Activated CD4-positive, alpha-beta T cell treated with anti-CD3 and anti-CD28 coated beads, Interleukin-2, amount 10 ng/mL, durations not matched to agents 7 days and 5 days (primary cell): Measurements from ENCODE around the gene MRTO4. TPM values are rescaled to one million over a fixed set of nuclear protein-coding genes. Genes with fewer than 3 reads are reported as not detected.

ENCODE experiments used
- CTCF ChIA-PET: fragments of 350-600 bp; sonication (Branson Sonifier 250); formaldehyde crosslinking; loops from one replicate; lab custom pipeline; 2021; ENCODE audit warnings: antibody characterized with exemption; lab: Charles Lee
- POLR2A ChIA-PET: fragments of 350-600 bp; sonication (Branson Sonifier 250); formaldehyde crosslinking; loops from one replicate; lab custom pipeline; 2021; ENCODE audit warnings: antibody characterized with exemption; lab: Charles Lee
- DNase-seq: peaks from one replicate; pipeline ENCODE4 v3.0.0-alpha.2; 2020
- H3K27ac Mint-ChIP-seq: one replicate; pipeline ENCODE4 v1.8.0; 2021; ENCODE audit warnings: mild to moderate bottlenecking, moderate library complexity, mixed read lengths
- H3K27me3 Mint-ChIP-seq: one replicate; pipeline ENCODE4 v1.8.0; 2021; ENCODE audit warnings: mixed read lengths
- H3K36me3 Mint-ChIP-seq: one replicate; pipeline ENCODE4 v1.8.0; 2021; ENCODE audit warnings: low read depth, mixed read lengths
- H3K4me1 Mint-ChIP-seq: one replicate; pipeline ENCODE4 v1.8.0; 2021; ENCODE audit warnings: mixed read lengths
- H3K4me3 Mint-ChIP-seq: one replicate; pipeline ENCODE4 v1.8.0; 2021; ENCODE audit warnings: mild to moderate bottlenecking, moderate library complexity, mixed read lengths
- H3K9me3 Mint-ChIP-seq: one replicate; pipeline ENCODE4 v1.8.0; 2021; ENCODE audit warnings: mixed read lengths
- total RNA-seq, 2 experiments: library from RNA; stranded (reverse); gene quantifications; one replicate each; pipeline ENCODE4 v1.2.3, GENCODE V29; 2021

MRTO4 gene
- total RNA-seq, 2 experiments from 2014 or later: 27.2 to 32.5 TPM

DNA sequence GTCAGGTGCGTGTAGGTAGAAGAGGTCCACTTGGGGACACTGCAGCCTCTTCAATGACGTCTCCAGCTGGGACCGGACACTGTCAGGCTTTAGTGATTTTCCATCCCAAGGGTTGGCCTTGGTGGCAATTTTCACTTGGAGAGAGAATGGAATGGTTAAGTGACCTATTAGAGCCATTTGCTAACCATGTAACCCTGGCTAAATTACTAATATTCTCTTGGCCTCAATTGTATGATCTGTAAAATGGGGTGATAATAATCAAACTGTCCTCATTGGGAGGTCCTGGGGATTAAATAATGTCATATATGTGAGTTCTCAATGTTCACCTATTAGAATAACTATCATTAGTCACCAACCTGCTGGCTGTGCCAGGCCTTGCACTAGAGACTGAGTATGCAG is 56.9 kb downstream of the MRTO4 start:
- Mint-ChIP-seq H3K27ac (no peak overlapping the region), H3K4me3 (no peak overlapping the region), H3K4me1 (peaks cover 23% of the 10 kb centered on the region), H3K9me3 (no peaks in the 10 kb centered on the region), H3K27me3 (no peaks in the 10 kb centered on the region), H3K36me3 (peaks cover 15% of the 10 kb centered on the region)
- ChIA-PET POLR2A (no interaction called here), CTCF (interaction anchor here (0.5 kb wide), 1 partner anchor 35 kb away, joined by 4 read pairs; no protein-coding TSS in a partner anchor)
- no peak for DNase-seq

DNA sequence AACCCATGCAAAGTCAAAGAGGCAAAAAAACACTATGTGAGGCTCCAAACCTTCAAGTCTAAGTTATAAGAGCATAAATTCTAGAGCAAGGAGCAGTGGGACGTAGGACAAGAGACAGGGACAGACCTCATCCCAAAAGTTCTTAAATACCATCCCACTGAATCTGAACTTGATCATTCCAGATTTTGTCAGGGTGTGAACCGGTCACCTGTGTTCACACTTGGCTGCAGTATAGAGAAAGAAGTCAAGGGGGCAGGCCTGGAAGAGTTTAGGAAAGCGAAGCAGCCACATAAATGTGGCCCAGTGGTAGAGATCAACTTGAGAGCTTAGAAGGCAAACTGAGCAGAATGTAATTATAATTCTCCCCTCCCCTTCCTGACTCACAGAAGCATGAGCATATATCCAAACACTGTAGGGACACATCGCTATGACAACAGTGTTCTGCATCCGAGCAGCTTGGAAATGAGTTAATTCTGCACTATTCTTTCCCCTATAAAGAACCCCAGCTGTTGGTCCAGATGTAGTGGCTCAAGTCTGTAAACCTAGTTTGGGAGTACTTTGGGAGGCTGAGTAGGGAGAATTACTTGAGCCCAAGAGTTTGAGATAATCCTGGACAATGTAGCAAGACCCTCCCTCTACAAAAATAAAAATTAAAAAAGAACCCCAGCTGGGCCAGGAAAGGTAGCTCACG is 57.7 kb downstream of the MRTO4 start:
- POLR2A ChIA-PET: no interaction called here
- Mint-ChIP-seq H3K4me1 (peaks cover 29% of the 10 kb centered on the region), H3K9me3 (no peaks in the 10 kb centered on the region), H3K27me3 (no peaks in the 10 kb centered on the region), H3K36me3 (peaks cover 11% of the 10 kb centered on the region), H3K27ac (no peak overlapping the region), H3K4me3 (no peak overlapping the region)
- CTCF ChIA-PET: interaction anchor here (1.1 to 1.2 kb wide), 2 partner anchors 13 to 353 kb away, joined by 3 to 4 read pairs; no protein-coding TSS in a partner anchor
- DNase-seq: no peak

Other genes with a start within 250 kb of the MRTO4 start
- gene UBR4, start 41.5 kb upstream of the MRTO4 start, total RNA-seq: 100 to 1,000 TPM; 116 to 125 TPM
- 10 to 100 TPM; 36.4 to 37.0 TPM for gene EMC1, start 281 bp upstream of the MRTO4 start, total RNA-seq
- under 1 TPM; 0.52 to 0.62 TPM for gene AKR7A3, start 37.0 kb downstream of the MRTO4 start, total RNA-seq
- 10 to 100 TPM; 45.4 to 45.8 TPM for gene AKR7A2, start 60.3 kb downstream of the MRTO4 start, total RNA-seq
- 1 to 10 TPM; 4.9 to 5.3 TPM for gene SLC66A1, start 60.5 kb downstream of the MRTO4 start, total RNA-seq
- 100 to 1,000 TPM; 529 to 567 TPM for gene CAPZB, start 233.7 kb downstream of the MRTO4 start, total RNA-seq